ENCODE data around the gene ELMOD3.
"Not testable (repeated sequence)": the region's sequence is repeated elsewhere in the genome, so short reads cannot be mapped to it uniquely, and the experiment has no call there.

Gene ELMOD3

GRCh38 chr2:85427300-85427835 is 72.8 kb downstream of the ELMOD3 start:
- no peak for DNase-seq (ENCODE audit: low read depth)

DNA sequence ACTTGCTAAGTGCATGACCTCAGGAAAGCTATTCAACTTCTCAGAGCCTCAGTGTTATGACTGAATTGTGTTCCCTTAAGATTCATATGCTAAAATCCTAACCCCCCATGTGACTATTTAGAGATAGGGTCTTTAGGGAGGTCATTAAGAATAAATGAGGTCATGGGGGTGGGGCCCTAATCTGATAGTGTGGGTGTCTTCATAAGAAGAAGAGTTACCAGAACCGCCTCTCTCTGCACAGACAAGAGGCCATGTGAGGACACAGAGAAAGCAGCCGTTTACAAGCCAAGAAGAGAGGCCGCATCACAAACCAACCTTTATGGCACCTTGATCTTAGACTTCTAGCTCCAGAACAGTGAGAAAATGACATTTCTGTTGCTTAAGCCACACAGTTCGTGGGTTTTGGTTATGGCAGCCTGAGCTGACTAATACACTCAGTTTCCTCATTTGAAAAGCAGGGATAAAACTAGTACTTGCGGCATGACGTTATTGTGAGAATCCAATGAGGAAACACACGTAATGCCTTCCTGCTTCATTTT is 73.8 kb downstream of the ELMOD3 start:
- no peak for DNase-seq (ENCODE audit: low read depth)

- DNase-seq (ENCODE audit: low read depth) = no peak
Measured at GRCh38 chr2:85429213-85429923, 74.8 kb downstream of the ELMOD3 start.

GRCh38 chr2:85429924-85430289 is 75.3 kb downstream of the ELMOD3 start:
- DNase-seq (ENCODE audit: low read depth) = no peak

DNA sequence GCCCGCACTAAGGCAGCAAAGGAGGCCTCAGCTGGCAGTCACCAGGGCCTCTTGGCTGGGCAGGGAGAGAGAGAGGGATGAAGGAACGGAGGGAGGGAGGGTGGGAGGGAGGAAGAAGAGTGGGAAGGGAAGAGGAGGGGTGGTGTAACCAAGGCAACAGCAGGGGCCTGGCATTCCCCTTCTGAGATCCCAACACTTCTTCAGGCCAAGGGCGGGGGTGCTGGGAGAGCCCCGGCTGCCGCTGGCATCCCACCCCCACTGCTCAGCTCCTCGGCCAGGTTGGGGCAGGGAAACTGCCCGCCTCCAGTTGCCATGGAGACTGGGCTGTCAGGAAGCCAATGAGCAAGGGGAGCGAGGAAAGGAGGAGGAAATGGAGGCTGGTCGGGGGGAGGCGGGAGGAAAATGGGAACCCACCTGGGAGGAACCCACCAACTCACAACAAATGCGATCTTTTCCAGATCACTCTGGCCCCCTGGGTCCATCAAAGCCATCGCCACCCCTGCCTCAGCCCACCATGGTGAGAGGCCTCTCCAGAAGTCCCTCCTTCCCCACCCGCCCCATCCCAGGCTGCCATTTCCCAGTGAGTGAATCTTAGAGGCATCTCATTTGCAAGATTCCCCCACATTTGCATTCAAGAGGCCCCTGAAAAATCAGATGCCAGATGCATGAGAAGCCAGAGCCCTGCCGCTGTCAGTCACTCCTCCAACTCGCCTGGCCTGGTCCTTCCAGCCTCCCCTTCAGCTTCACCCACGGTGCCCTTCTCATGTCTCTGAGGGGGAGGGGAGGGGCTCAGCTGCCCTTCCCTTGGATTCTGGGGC is 76.4 kb downstream of the ELMOD3 start:
- DNase-seq (ENCODE audit: low read depth) = no peak

DNA sequence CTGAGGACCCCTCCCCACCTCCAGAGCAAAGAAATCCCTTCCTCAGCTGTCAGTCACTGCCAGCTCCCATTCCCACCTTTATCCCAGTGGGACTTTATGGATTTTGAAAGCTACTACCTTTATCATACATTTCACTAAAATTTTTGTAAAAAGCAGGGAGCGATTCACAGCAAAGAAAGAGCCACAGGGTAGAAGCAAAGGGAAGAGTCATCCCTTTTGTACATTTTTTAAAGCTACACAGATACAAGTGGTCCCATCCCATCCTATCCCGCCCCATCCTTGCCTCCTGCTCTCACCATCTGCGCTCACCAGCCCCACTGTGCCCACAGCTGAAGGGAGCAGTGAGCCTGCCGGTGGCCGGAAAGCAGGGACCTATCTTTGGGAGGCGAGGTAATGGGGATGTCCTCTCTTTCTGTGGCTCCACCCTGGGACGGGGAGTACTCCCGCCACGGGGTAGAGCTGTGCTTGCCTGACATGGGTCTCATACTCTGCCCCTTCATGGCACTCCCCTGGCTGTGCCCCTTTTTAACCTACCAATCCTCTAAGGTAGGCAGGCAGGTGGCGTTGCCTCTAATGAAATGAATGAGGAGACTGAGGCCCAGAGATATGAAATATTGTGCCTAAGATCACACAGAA is 77.1 kb downstream of the ELMOD3 start:
- no peak for DNase-seq (ENCODE audit: low read depth)

DNA sequence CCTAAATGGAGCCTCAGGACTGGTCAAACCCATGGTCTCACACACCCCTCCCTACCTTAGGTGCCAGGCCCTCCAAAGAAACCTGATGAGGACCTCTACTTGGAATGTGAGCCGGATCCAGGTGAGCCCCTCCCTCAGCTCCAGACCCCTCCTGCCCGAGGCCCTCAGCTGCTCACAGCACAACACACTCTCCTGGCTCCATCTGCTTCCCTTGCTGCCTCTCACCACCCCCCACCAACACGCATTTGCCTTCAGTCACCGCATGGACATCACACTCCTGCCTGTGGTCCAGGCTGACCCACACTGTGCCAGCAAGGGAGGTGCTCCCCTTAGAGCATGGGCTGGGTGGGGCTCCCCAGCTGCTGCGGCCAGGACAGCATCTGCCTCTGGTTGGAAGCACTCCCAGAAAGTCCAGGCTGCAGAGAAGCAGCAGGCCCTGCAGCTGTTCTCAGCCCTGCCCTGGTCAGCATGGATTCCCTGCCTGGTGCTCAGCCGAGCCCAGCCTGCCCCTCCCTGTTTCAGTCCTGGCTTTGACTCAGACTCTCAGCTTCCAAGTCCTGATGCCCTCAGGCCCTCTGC is 79.0 kb downstream of the ELMOD3 start:
- DNase-seq (ENCODE audit: low read depth) = no peak

DNA sequence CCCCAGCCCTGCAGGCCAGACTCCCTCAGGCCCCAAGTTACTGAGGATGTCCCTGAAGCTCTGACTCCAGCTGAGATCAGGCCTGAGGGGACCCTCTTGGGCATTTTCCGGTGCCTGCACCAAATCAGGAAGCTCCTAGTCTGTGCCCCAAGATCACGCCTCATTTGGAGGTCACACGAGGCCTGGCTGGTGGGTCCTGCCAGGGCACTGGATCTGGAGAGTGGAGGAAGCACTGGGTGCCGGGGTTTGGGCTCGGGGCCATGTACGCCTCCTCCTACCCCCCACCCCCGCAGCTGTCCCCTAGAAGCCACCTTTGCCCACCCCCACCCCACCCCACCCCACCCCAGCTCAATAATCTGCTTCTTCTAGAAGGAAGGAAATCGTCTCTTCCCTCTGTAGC is 80.1 kb downstream of the ELMOD3 start:
- no peak for DNase-seq (ENCODE audit: low read depth)

DNA sequence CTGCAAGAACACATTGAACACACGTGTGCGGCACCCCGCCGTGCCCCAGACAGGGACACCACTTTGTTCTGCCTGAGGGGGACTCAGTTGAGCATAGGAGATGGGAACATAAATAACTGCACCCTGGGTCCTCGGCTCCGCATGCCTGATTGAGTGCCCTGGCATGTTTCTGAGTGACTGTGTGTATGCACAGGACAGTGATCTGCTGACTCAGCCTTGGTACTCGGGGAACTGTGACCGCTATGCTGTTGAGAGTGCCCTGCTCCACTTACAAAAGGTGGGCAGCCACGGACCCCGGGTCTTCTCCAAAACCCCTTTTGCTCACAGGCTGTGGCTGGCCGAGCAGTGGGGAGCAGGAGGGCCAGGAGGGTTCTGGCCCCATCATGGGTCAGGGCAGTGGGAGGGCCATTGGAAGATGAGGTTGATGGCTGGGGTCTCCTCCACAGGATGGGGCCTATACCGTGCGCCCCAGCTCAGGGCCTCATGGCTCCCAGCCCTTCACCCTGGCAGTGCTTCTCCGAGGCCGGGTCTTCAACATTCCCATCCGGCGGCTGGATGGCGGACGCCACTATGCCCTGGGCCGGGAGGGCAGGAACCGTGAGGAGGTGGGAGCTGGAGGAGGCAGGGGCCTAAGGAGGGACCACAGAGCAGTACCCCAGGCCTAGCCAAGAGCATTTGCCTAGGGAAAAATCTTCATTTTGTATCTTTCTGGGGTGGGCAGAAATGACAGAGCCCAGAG is 80.8 kb downstream of the ELMOD3 start:
- DNase-seq (ENCODE audit: low read depth) = no peak

DNA sequence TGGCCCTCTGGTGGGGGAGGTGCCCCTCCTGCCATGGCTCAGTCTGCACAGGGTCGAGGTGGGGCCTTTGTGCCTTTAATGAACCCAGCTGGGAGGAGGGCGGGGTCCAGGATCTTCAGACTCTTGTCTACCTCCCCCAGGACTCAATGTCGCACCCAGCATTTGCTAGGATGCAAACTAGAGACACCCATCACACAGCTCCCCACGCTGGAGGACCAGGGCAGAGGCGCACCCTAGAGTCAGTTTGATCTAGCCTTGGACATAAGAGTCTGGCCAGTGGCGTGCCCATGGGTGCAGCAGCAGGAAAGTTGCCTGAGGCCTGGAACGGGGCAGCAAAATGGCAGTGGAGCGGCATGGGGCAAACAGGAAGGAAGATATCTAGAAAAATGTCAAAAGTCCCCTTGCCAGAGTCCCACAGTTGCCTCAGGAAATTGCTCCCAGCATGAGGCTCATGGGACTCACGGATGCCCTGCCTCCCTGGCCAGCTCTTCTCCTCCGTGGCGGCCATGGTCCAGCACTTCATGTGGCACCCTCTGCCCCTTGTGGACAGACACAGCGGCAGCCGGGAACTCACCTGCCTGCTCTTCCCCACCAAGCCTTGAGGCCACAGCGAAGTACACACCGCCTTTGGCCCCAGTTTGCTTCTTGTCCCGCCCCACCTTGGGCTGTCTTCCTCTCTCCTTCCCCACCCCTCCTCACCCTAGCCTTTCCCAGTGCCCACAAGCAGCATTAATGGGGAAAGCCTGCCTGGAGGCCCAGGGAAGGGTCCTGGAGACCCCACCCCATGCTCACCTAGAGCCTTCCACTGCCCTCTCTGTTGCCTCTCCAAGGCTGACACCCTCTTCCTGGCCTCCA is 81.6 kb downstream of the ELMOD3 start:
- no peak for DNase-seq (ENCODE audit: low read depth)

DNA sequence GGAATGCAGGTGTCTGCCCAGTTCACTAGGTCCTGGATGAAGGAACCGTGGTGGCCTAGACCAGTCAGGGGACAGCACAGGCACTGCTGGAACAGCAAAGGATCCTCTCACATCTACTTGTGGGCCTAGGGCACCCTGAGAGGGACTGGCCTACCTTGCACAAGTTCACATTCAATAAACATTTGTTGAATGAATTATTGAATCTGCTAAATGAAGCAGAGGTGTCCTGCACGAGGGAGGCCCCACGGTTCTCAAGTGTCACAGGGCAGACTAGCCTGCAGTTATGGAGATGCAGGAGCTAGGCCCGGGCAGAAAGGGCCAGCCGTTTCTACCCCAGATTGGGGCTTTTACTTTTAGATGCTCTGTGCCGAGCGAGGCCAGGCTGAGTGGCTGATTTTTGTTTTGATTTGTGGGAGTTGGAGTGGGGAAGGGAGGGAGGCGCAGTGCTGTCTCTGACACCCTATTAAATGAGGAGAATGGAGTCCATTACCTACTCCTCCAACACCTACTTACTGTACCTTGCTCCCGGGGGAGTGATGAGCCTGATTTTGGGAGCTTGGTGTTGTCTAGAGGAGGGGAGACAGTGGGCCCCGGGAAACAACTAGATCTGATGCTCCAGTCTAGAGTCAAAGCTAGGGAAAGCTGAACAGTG is 82.4 kb downstream of the ELMOD3 start:
- DNase-seq (ENCODE audit: low read depth) = no peak

- DNase-seq (ENCODE audit: low read depth) = no peak
Measured at GRCh38 chr2:85437488-85438200, 83.1 kb downstream of the ELMOD3 start.

GRCh38 chr2:85438201-85439024 is 83.8 kb downstream of the ELMOD3 start:
- no peak for DNase-seq (ENCODE audit: low read depth)

GRCh38 chr2:85439025-85439472 is 84.5 kb downstream of the ELMOD3 start:
- DNase-seq (ENCODE audit: low read depth) = no peak

DNA sequence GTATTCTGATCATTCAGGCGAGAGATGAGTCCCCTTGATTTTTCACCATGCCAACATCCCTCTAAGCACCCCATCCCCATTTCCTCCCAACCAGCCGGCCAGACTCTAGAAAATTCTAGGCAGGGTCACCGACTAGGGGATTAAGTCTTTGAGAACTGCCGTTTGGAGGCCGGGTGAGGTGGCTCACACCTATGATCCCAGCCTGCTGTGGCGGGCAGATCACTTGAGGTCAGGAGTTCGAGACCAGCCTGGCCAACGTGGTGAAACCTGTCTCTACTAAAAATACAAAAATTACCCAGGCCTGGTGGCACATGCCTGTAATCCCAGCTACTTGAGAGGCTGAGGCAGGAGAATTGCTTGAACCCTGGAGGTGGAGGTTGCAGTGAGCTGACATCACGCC is 85.0 kb downstream of the ELMOD3 start:
- not testable (repeated sequence) for DNase-seq (ENCODE audit: low read depth)

GRCh38 chr2:85439986-85440385 is 85.4 kb downstream of the ELMOD3 start:
- DNase-seq (ENCODE audit: low read depth) = no peak

DNA sequence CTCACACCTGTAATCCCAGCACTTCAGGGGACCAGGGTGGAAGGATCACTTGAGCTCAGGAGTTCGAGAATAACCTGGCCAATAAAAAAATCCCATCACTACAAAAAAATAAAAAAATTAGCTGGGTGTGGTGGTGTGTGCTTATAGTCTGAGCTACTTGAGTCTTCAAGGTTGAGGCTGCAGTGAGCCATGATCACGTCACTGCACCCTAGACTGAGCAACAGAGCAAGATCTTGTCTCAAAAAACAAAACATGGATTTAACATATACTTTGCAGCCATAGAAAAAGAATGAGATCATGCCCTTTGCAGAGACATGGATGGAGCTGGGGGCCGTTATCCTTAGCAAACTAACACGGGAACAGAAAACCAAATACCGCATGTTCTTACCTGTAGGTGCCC is 86.2 kb downstream of the ELMOD3 start:
- DNase-seq (ENCODE audit: low read depth) = no peak

Data from non-pigmented ciliary epithelial cell (primary cell).